HepG2 (cell line): ENCODE results near the gene GLCE.

Source experiments
- POLR2A ChIP-seq, 2 experiments: IDR thresholded peaks; 2 replicates each; pipeline ENCODE4 v1.6.1; 2011; ENCODE audit warnings: low read depth in 2 of 2, low read length in 2 of 2, mild to moderate bottlenecking in 1 of 2, moderate library complexity in 1 of 2; ENCODE audit not compliant: insufficient read depth in 1 of 2
- TAF1 ChIP-seq: sonication (generic); formaldehyde crosslinking; IDR thresholded peaks from 2 replicates; pipeline ENCODE4 v1.4.0; 2020; ENCODE audit warnings: missing genetic modification reagents

GRCh38 chr15:69154684-69155083 lies 5.8 kb upstream of the GLCE start:
- TF ChIP-seq TAF1 (CRISPR knock-in tag) (no peak), POLR2A (IDR thresholded peaks at IDR 0.05; ENCODE audit: insufficient read depth in 1 of 2, low read depth in 2 of 2, low read length in 2 of 2) (no peak)
